ENCODE results near the gene PTCSC3.
"Not testable (repeated sequence)": the region's sequence is repeated elsewhere in the genome, so short reads cannot be mapped to it uniquely, and the experiment has no call there.

Gene PTCSC3

DNA sequence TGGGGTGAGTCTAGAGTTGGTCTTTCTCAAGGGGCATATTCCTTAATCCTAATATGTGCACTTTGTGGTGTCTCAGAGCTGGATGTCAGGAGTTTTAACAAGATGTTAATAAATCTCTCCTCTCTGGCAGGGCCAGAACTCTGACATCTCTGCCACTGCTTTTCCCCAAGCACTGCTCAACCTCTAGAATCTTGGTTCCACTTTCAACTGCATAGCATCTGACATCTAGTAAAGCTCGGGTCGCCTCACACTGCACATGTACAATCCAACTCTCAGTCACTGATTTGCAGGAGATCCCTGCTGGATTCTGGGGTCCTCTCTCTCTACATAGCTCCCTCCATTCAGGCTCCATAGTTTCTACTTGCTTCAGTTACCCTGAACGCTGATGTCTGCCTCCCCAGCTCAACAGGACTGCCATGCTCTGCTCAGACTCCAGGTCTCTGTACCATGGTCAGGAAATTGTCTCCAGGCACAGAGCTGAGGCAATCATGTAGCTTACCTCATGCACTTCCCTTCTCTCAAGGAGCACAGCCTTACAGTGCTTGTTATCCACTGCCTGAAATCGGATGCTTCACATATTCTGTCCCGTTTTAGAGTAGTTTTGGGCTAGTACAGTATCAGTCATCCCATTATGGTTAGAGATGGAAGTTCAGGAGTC is 1.6 kb downstream of the PTCSC3 start:
- no peak for DNase-seq (ENCODE audit: low read depth, low spot score)

- DNase-seq (ENCODE audit: low read depth, low spot score) = peak; percentile 23
These were observed 3.4 kb downstream of the PTCSC3 start for GRCh38 chr14:36173161-36173560.

GRCh38 chr14:36171607-36172006 is 4.9 kb downstream of the PTCSC3 start:
- no peak for DNase-seq (ENCODE audit: low read depth, low spot score)

DNA sequence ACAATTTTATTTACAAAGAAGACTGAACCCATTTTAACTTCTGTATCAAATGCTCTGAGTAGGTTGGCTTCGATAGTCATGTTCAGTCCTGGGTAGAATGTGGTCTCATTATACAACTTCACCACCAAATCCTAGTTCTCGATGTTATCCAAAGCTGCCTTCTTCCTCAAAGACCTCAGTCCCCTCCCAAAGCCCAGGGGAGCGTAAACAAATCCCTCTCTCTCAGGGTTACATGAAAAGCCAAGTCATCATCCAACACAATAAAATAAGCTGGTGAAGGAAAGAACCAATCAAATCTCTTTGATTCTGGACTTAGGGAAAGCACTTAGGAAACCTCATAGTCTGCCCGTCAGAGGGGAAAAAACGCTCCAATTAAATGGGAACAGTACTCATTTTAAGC is 9.1 kb downstream of the PTCSC3 start:
- DNase-seq (ENCODE audit: low read depth, low spot score) = peak; percentile 5

DNA sequence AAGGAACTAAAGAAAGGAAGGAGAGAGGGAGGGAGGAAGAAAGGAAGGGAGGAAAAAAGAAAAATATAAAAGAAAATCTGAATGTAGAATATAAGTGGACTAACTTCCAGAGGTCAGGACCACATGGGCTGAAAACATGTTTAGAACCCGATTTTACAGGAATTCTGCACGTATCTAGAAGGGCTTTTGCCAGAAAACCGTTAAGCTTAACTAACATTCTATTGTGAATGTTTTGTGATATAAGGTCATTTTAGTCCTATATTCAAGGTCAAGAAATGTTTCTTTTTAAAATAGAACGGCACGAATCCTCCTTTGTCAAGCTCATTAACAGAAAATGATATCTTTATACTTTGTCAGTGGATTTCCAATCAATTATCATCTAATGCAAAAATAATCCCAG is 13.1 kb downstream of the PTCSC3 start:
- DNase-seq (ENCODE audit: low read depth, low spot score) = no peak

DNA sequence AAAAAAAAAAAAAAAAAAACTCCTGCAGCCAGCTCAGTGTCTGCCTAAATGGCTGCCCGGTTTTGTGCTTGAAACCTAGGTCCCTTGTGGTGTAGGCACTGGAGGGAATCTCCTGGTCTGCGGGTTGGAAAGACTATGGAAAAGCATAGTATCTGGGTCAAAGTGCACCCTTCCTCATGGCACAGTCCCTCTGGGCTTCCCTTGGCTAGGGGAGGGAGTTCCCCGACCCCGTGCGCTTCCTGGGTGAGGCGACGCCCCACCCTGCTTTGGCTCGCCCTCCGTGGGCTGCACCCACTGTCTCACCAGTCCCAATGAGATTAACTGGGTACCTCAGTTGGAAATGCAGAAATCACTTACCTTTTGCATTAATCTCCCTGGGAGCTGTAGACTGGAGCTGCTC is 14.3 kb downstream of the PTCSC3 start:
- no peak for DNase-seq (ENCODE audit: low read depth, low spot score)

GRCh38 chr14:36161776-36162175 is 14.7 kb downstream of the PTCSC3 start:
- DNase-seq (ENCODE audit: low read depth, low spot score) = no peak

- DNase-seq (ENCODE audit: low read depth, low spot score) = no peak
These were observed 25.2 kb downstream of the PTCSC3 start for GRCh38 chr14:36151335-36151734.

GRCh38 chr14:36134038-36134437 is 42.5 kb downstream of the PTCSC3 start:
- no peak for DNase-seq (ENCODE audit: low read depth, low spot score)

GRCh38 chr14:36132826-36133225 is 43.7 kb downstream of the PTCSC3 start:
- no peak for DNase-seq (ENCODE audit: low read depth, low spot score)

GRCh38 chr14:36130186-36130585 is 46.3 kb downstream of the PTCSC3 start:
- no peak for DNase-seq (ENCODE audit: low read depth, low spot score)

DNA sequence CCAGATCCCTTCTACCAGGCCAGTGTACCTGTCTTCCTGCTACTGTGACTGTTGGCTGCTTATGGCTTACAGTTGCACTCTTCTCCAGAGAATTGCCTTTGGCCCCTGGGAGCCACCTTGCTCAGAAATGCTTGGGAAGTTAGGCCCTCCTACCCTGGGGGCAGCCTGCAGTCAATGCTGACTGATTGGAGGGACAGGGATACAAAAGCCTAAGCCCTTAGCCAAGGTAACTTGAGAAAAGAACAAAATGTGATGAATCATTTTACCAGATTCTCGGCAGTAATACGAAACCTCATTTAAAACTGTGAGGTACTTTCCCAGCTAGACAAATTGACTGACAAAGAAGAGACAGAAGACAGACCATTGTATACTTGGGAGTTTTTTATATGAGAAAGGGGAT is 47.3 kb downstream of the PTCSC3 start:
- peak; percentile 41 for DNase-seq (ENCODE audit: low read depth, low spot score)

- DNase-seq (ENCODE audit: low read depth, low spot score) = no peak
These were observed 63.2 kb downstream of the PTCSC3 start for GRCh38 chr14:36113341-36113740.

DNA sequence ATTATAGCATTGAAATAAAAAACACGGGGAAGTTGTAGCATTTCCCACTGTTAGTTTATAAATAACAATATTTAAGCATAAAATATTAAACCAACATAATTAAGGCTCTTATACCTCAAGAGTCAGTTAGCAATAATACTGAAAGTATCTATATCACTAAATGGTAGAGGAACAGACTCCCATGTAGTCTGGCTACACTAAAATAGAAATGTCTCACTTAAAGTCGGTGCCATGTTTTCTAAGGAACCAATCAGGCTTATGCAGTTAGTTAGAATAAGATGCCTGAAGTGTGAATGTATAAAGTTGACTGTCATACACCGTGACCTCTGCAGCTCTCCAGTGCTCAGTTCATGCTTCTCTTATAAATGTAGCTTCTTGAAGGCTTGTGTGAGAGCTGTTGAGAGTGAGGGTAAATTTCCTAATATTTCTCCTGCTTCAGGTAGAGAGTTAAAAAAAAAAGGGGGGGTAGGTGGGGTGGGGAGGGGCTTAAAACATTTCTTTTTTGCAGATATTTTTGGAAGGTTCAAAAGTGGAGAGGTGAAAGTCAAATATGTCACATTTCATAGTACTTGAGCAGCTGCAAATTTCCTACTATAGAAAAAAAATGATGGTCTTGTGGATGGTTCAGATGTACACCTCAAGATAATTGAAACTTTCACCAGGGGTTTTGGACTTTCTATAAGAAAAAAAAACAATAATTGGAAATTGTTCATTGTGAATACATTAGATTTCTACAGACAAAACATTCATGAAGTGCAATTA is 64.5 kb downstream of the PTCSC3 start:
- DNase-seq (ENCODE audit: low read depth, low spot score) = no peak

DNA sequence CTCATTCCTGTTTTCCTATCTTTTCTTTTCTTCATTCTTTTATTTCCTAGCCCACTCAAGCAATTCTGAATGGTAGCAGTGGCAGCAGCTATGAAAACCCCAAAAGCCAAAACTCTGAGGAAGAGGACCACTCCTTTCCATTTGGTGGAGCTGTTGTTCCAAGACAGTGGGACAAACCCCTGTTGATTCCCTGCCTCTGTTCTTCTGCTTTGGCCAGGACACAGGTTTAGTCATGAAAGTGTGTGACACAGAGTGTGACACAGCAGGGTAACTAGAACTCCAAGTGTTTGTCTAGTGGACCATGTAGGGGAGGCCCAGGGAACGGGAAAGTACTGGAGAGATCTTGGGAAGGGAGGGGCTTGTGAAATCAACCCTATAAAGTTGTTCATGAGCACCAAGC is 71.1 kb downstream of the PTCSC3 start:
- peak; percentile 42 for DNase-seq (ENCODE audit: low read depth, low spot score)

- DNase-seq (ENCODE audit: low read depth, low spot score) = not testable (repeated sequence)
These were observed 72.3 kb downstream of the PTCSC3 start for GRCh38 chr14:36104258-36104657.

- DNase-seq (ENCODE audit: low read depth, low spot score) = no peak
These were observed 76.9 kb downstream of the PTCSC3 start for GRCh38 chr14:36099619-36100018.

GRCh38 chr14:36097356-36097755 is 79.2 kb downstream of the PTCSC3 start:
- DNase-seq (ENCODE audit: low read depth, low spot score) = no peak

DNA sequence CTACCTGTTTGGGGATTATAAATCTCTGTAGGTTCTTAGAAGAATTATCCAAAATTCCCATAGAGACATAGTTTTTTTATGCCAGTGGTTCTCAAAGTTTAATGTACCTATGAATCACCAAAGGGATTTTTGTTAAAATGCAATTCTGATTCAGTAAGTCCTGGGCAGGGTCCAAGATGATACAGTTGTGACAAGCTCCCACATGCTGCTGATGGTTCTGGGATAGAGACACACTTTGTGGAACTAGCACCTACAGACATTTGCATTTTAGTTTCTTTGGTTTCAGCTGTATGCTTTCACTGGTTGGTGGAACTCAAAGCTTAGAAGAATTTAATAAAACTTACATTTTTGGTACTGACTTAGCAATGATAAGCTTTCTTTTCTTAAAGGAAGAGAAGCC is 80.4 kb downstream of the PTCSC3 start:
- peak; percentile 30 for DNase-seq (ENCODE audit: low read depth, low spot score)

GRCh38 chr14:36094963-36095362 is 81.6 kb downstream of the PTCSC3 start:
- no peak for DNase-seq (ENCODE audit: low read depth, low spot score)

DNA sequence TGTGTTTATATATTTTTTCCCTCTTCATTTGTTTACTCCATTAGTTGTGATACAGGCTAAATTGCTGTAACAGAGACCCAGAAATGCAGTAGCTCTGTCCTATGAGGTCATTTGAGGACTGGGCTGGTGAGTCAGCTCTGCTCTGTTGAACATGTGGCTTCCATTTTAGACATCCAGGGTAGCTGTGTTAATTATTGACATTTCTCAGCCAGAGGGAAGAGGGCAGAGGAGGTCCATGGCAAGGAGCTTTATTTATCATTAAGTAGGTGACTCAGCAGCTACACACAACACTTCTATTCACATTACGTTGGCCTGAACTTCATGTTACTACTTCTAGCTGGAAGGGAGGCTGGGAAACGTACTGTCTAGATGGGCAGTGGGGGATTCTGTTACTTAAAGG is 85.4 kb downstream of the PTCSC3 start:
- peak; percentile 92 for DNase-seq (ENCODE audit: low read depth, low spot score)

DNA sequence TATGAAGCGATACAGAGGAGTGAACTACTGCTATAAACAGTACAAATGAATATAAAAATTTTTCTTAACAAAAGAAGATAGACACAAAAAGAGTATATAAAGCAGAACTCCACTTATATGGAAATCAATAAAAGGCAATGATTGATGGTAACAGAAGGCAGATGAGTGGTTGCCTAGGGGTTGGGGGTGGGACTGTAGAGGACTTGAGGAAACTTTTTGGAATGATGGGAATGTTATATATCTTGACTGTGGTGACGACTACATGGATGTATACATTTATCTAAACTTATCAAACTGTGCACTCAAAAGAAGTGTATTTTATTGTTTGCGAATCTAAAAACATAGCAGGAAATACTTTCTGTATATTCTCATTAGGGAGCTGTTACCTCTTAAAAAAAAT is 89.1 kb downstream of the PTCSC3 start:
- no peak for DNase-seq (ENCODE audit: low read depth, low spot score)

DNA sequence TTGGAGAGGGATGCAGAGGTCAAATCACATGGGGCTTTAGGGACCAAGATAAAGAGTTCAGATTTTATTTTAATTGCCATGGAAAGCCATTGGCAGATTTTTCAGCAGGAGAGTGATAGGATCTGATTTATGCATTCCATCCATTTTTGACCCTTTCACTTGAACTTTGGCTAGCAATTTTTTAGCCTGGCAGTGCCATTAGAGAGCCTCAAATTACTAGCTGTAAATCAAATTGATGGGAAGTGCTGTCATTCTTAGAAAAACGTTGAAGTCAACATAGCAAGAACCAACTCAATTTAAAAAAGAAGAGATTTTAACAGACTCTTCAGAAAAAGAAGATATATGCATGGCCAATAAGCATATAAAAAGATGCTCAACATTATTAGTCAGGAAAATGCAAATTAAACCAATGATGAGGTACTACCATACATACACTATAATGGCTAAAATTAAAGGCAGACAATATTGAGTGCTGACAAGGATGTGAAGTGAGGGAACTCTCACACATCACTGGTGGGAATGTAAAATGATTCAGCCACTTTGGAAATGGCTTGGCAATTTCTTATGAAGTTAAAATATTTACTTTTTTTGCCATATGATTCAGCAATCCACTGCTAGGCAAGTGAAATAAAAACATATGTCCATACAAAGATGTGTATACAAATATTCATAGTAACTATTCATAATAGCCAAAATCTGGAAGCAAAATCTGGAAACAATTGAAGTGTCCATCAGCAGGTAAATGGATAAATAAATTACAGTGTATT is 89.7 kb downstream of the PTCSC3 start:
- DNase-seq (ENCODE audit: low read depth, low spot score) = no peak

Measured in astrocyte of the hippocampus (primary cell).